Stimulated activated CD4-positive, alpha-beta T cell treated with anti-CD3 and anti-CD28 coated beads, Interleukin-2, amount 100 ng/mL, for 24 hours (primary cell): ENCODE data around the gene STC2.

Source experiments
- DNase-seq, 2 donors: peaks; one replicate each; pipeline ENCODE4 v3.0.0-alpha.2; 2020

Gene STC2

DNA sequence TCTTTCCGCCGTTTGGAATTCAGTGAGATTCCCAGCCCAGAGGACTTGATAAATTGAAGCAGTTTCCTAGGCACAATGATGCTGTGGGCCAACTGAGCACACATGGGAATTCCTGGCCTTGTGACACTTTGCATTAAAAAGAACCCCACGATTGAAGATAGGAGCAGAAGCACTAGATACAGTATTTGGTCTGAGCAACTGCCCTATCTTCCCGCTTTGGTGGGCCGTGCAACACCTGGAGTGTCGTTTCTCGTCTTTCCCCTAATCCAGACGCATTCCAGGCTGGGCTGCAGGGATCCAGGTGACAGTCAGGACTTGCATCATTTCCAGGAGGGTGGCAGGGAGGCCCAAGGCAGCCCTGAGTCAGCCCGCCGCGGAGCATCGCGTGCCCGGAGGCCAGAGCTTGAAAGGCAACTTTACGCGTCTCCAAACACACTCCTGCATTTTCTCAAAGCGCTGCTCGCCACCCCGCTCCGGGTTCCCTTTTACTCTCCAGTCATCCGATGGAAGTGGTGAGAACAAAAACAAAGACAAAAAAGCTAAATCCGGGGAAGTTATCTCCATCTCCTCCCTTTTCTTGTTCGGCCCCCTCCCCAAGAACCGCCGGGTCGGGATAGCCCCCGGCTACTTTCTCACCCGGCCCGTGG lies 753 bp upstream of the STC2 start:
- peak; percentile 22 to 41 for DNase-seq

DNA sequence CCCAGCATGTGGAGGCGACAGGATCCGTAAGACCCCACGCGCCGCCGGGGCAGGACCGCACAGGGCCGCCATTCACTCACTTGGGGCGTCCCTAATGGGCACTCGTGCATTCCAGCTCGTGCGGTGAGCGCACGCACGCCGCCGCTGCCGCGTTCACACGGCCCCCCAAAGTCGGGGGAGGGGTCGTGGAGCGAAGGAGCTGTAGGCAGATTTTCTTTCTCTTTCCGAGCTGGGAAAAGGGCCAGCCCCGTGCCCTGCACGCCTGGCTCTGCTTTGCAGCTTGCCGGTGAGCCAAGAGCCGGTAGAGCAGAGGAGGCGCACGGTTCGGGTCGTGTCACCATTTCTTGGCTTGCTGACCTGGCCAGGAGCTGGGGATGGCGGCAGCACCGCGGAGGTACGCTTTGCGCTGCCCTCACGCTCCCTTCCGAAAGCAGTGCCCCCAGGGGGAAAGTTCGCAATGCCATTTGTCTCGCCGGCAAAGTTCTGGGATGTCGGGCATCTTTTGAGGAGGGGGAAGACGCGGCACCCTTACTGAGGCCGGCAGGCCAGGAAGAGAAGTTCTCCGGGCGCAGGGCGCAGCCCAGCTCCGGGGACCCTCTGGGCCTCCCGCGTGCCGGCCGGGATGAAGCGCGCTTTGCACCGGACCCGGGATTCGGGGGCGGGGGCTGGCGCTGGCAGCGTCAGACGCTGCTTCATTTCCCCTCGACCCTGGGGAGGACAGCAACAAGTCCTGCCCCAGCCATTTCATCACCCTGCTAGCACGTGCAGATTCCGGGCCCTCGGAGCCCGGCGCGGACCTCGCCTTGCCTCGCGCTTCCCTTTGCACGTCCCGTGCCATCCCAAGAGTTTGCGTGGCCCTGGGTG lies 898 bp downstream of the STC2 start:
- DNase-seq = peak in 1 of 2 donors; percentile 34

DNA sequence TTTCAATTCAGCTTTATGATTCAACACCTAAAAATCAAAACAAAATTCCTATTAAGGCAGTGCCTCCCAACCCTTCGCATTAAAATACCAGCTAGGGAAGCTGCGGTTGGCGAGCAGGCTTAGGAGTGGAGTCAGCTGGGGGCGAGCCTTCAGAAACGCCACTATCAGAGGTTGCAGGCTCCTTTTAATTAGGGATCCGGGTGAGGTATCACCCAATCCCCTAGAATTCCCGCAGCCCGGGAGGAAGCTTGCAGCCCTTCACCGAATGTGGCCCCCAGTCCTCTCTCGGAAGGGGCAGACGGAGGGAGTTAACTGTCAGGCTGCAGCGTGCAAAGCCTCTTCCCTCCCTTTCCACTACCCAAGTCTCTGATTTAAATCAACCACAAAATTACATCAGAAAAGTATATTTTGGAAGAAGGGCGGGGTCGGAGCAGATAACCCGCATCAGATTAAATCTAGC lies 1.7 kb downstream of the STC2 start:
- no peak for DNase-seq

DNA sequence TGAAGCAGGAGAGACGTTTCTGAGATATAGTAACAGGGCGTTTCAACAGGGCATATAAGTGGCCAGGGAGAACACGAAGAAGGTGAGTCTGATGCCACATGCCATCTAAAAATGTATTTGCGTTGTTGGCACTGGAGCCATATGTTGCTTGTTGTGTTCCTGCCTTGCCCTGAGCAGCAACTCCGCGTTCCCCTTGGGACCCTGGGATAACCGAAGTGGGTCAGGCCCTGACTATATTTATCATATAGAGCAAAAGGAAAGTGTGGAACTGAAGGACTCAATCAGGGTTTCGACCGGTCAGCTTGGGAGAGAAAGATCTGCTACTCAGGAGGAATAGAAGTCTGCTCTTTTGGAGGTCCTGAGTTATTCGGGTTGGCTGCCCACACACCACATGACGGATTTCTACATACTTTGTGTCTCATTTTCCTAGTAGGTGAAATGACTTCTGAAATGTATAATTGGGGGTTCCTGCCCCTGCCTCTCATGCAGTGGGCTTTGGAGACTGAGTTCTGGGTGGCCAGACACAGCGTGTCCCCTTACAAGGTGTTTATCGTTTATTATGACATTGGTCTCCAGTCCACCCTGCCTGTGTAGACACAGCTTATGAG lies 3.0 kb downstream of the STC2 start:
- DNase-seq = no peak

GRCh38 chr5:173324115-173325001 lies 3.9 kb downstream of the STC2 start:
- DNase-seq = no peak

- DNase-seq = no peak
These were observed 4.5 kb downstream of the STC2 start for GRCh38 chr5:173323799-173324114.

DNA sequence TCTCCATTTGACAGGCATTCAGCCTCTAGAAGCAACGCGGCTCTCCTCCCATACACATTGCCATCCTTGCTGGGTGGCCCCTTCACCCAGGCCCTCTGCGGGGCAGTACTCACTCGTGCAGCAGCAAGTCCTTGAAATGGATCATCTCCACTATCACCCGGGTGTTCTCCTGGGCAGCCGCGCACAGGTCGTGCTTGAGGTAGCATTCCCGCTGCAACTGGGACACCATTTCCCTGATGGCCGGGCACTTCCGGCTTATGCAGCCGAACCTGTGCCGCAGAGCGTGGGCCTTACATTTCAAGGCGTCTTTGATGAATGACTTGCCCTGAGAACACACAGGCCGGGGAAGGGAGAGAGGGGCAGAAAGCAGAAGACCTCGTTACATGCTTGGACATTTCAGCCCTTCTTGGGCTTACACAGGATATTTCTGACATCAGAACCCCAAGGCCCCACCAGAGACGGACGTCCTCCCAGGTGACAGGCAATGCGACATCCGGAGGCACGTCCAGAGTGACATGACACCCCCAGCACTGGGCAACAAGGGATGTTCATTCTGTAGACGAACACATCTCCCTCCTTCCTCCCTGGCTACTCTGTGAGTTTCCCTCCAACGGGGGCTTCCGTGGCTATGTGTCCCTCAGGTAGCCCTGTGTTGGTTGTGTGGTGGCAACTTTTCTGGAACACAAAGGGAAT lies 5.0 kb downstream of the STC2 start:
- no peak for DNase-seq

DNA sequence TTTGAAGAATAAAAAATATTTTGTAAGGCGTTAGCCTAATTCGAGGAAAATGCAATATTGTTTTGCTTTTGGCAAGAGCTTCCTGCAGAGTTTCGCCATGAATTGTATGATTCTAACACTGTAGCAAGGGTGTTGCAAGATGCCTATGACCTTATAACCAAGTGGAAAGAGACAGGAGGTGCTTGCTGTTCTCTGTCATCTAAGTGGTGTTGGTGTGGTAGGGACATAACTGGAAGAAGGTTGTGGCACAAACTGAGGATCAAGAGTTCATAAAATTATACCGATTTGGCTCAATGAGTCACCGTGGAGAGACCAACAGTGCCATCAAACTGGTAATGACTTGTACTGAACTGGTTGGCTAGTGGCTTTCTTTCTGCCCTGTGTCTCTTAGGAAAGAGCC lies 6.3 kb downstream of the STC2 start:
- DNase-seq = no peak

DNA sequence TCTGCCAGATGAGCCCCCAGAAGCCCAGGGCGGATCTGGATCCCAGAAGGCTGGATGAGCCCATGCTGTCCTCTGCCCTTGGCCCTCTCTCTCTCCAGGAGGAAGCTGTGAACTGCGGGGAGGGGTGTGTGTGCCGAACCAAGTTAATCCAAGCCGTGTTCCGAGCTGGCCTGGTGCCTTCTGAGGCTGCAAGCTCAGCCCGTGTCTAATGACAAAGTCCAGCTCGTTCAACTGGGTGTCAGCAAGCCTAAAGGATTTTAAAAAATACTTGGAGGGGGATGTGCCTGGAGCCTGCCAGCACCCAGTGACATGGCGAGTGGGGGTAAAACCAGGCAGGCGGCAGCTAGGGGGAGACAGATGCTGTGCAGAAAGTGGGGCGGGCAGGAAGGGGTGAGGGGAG lies 8.0 kb downstream of the STC2 start:
- DNase-seq = no peak

DNA sequence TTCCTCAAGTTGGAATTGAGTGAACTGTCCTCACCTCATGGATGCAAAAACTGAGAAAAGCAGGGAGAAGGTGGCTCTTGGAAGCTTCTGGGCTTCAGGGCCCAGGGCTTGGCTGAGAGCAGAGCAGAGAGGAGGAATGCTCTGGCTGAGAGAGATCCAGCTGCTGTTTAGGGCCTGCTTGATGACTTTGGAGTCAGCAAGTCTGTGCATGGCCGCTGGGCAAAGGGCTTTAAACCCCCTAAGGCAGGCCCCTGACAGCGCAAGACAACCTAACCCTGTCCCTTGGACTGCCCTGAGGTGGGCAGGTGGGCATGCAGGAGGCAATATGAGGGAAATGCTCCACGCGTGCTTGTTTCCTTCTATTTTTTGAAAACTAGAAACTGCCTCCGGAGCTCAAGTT lies 8.6 kb downstream of the STC2 start:
- DNase-seq = no peak

GRCh38 chr5:173318881-173319620 lies 9.2 kb downstream of the STC2 start:
- DNase-seq = no peak

DNA sequence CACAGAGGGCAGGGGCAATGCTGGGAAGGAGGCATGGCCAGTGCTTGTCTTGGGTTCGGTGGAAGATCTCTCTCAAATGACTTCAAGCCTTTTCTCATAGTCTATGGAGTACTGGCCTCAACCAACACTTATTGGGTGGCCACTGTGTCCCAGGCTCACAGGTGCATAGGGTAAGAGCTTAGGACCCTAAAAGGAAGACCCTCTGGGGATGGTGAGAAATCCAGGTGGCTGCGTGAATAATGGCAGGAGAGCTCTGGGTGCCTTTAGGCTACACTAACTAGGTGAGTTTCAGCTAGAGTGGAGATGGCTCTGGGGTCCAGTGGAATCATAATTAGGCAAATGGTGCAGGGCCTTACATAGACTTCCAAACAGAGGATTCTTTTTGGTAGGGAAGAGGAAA lies 9.9 kb downstream of the STC2 start:
- DNase-seq = no peak

GRCh38 chr5:173317852-173318251 lies 10.4 kb downstream of the STC2 start:
- DNase-seq = no peak

GRCh38 chr5:173317091-173317730 lies 11.0 kb downstream of the STC2 start:
- no peak for DNase-seq

DNA sequence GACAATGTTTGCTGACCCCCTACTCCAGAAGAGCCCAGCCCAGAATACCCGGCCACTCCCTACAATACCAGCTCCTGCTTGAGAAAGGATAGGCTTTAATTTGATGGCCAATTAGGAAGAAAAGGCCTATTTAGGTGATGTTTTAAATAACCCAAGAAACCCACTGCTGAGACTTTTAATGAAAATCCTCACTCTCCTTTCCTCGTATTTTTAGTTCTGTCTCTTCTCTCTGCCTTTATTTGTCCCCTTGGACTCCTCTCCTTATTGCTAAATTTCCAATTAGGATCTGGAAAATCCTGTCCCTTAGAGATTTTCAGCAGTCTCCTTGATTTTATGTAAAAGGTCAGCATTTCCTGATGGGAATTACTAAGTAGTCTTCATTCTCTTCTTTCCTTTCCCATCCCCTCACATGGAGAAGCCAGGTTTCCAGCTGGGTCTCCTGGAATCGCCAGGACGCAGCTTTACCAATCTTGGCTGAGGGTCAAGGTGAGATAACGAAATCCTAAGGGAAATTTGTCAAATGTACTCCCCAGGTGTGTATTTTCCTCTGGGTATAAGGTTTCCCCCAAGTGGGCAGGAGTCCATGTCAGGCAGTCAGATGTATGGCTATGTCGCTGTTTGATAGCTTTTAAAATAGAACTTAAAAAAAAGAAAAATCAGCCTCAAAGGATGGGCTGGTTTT lies 11.7 kb downstream of the STC2 start:
- no peak for DNase-seq

GRCh38 chr5:173315495-173316338 lies 12.5 kb downstream of the STC2 start:
- DNase-seq = no peak

DNA sequence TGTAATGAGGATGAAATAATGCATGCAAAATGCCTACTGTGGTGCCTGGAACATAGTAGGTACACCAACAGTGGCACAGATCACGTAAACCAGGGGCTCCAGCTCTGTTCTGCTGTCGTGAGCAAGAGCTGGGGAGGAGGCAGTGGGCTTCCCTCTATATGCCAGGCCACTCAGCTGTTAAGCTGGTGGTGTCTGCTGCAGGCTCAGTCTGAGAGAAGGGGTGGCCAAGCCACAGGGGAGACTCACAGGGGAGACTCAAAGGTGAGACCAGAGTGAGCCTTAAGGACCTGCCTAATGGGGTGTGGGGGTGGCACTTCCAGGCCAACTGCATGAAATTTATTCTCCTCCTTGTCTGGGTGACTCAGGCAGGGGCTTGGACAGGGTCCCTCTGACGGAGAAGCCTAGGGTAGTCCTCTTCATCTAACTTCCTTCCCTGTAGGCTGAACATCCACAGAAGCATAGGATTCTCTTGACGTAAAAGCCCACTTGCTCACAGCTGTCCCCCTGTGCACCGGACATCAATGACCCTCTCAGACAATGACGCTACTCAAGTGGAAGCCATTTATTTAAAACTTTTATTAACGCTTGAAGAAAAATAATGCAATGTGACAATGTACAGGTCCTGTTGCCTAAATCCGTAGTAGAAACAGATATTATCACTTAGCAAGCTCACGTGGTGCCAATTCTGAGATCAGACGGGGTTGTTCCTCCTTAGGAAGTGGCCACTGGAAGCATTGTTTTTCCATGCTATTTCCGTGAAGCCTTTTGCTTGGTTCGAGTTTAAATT lies 13.9 kb downstream of the STC2 start:
- no peak for DNase-seq

DNA sequence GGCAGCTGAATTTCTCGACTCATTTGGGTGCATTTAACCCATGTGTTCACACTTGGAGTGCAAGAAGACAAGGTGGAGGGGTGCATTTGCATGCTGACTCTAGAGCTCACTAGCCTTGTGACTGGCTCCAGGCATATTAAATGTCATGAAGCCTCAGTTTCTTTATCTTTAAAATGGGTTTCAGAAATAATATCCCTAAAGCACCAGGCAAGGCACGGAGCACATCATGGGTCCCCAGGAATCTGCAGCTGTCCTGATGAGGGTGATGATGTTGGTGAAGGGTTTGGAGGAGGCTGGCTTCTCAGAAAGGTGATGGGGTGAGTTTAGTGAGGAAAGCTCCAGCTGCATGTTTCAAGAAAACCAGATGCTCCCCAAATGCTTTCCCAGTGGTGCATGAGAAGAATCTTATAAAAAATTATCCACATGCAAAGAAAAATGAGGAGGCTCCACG lies 14.8 kb downstream of the STC2 start:
- DNase-seq = no peak

DNA sequence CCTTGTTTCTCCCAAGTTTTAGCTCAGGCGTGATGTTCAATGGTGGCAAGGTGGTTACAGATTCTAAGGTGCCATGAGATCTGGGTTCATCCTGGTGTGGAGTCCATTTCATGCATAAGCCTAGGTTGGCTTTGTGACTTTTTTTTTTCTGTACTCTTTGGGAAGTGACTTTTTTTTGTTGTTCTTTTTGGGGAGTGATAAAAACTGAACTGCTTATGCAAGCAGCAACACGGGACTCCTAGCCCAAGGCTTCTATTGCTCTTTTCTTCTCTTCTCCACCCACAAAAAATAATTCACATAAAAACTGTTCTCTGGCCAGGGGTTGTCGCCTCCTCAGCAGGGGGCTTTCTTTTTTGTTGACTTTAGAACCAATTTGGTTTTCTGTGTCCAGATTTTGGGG lies 15.4 kb downstream of the STC2 start:
- DNase-seq = no peak
